Measurements from ENCODE around the gene ANK3. TPM values are rescaled to one million over a fixed set of nuclear protein-coding genes. Genes with fewer than 3 reads are reported as not detected.

ANK3 gene
- total RNA-seq, 1 experiment from 2014 or later: 15.3 TPM

- RAD21 ChIA-PET (ENCODE audit: low non-redundant PET in 1 of 2, low total read pairs in 2 of 2, uncharacterized antibody in 2 of 2, unreplicated experiment in 2 of 2): no interaction called here
- no peak overlapping the region for H3K9ac ChIP-seq (ENCODE audit: low read length)
- H3K4me3 ChIP-seq (replicated peaks in 1 of 2; ENCODE audit: low read depth in 1 of 2, low read length in 2 of 2): no peak overlapping the region
- ATAC-seq: no peak
- no peaks in the 10 kb centered on the region for H4K20me1 ChIP-seq (ENCODE audit: insufficient read depth)
- POLR2A ChIA-PET: no interaction called here
- no peak overlapping the region for H2AFZ ChIP-seq (ENCODE audit: low read depth, low read length, poor library complexity, severe bottlenecking)
- H3K79me2 ChIP-seq (ENCODE audit: insufficient read depth, low read length): no peaks in the 10 kb centered on the region
- no peaks in the 10 kb centered on the region for H3K27me3 ChIP-seq (ENCODE audit: insufficient read depth, low read length)
- no peaks in the 10 kb centered on the region for H3K4me1 ChIP-seq (ENCODE audit: control insufficient read depth in 1 of 2, insufficient read depth in 2 of 2, low read length in 2 of 2)
- intact Hi-C loops (cut with micrococcal nuclease): no loop called here
- no peaks in the 10 kb centered on the region for H3K9me3 ChIP-seq (ENCODE audit: control insufficient read depth in 1 of 2, insufficient read depth in 1 of 2, low read depth in 1 of 2, low read length in 2 of 2)
- H3K27ac ChIP-seq (ENCODE audit: low read depth, low read length): no peak overlapping the region
- no peaks in the 10 kb centered on the region for H3K9me2 ChIP-seq (ENCODE audit: insufficient read depth)
- no peaks in the 10 kb centered on the region for H3K36me3 ChIP-seq (ENCODE audit: control insufficient read depth in 1 of 2, insufficient read depth in 2 of 2, low read length in 2 of 2)
- TF ChIP-seq, protein P1, sequence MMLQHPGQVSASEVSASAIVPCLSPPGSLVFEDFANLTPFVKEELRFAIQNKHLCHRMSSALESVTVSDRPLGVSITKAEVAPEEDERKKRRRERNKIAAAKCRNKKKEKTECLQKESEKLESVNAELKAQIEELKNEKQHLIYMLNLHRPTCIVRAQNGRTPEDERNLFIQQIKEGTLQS (IDR thresholded peaks at IDR 0.05): no peak
- TF ChIP-seq SRF (IDR thresholded peaks at IDR 0.05; ENCODE audit: low read depth) (no peak), POLR2AphosphoS5 (IDR thresholded peaks at IDR 0.05; ENCODE audit: low read depth, low read length) (no peak), POLR2A (IDR thresholded peaks at IDR 0.05; ENCODE audit: borderline replicate concordance, extremely low read depth, insufficient read depth, insufficient read length) (no peak), ZNF274 (IDR thresholded peaks at IDR 0.05; ENCODE audit: low read depth, low read length) (no peak), JUND (IDR thresholded peaks at IDR 0.05) (no peak), CBX3 (IDR thresholded peaks at IDR 0.05; ENCODE audit: low read depth) (no peak), ZFX (IDR thresholded peaks at IDR 0.05) (no peak), SIN3A (IDR thresholded peaks at IDR 0.05; ENCODE audit: low read depth) (no peak), RAD21 (IDR thresholded peaks at IDR 0.05; ENCODE audit: low read depth) (no peak), CTCF (IDR thresholded peaks at IDR 0.05 in 2 of 3, conservative IDR thresholded peaks at IDR 0.05 in 1 of 3; ENCODE audit: borderline replicate concordance in 1 of 3, insufficient read depth in 1 of 3, low read depth in 2 of 3, low read length in 2 of 3) (no peak), YY1 (IDR thresholded peaks at IDR 0.05; ENCODE audit: extremely low read depth, insufficient replicate concordance, low read depth, low read length) (no peak), EZH2phosphoT487 (IDR thresholded peaks at IDR 0.05; ENCODE audit: borderline replicate concordance) (no peak), TCF7L2 (IDR thresholded peaks at IDR 0.05; ENCODE audit: borderline replicate concordance, extremely low read depth, insufficient read depth, insufficient read length) (no peak)
- TF ChIP-seq, protein P2, sequence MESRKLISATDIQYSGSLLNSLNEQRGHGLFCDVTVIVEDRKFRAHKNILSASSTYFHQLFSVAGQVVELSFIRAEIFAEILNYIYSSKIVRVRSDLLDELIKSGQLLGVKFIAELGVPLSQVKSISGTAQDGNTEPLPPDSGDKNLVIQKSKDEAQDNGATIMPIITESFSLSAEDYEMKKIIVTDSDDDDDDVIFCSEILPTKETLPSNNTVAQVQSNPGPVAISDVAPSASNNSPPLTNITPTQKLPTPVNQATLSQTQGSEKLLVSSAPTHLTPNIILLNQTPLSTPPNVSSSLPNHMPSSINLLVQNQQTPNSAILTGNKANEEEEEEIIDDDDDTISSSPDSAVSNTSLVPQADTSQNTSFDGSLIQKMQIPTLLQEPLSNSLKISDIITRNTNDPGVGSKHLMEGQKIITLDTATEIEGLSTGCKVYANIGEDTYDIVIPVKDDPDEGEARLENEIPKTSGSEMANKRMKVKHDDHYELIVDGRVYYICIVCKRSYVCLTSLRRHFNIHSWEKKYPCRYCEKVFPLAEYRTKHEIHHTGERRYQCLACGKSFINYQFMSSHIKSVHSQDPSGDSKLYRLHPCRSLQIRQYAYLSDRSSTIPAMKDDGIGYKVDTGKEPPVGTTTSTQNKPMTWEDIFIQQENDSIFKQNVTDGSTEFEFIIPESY (IDR thresholded peaks at IDR 0.05; ENCODE audit: extremely low read depth, insufficient replicate concordance, low read length): no peak
- H3K4me2 ChIP-seq (ENCODE audit: low read length): no peak overlapping the region
- DNase-seq (ENCODE audit: low read depth, low spot score): no peak
- CTCF ChIA-PET: no interaction called here
- BruUV-seq (replicated peaks): no TSS peak
Observed at GRCh38 chr10:60298408-60299389, 91.0 kb downstream of the ANK3 start.
